IgD-negative memory B cell (primary cell): ENCODE measurements around the gene MGARP. TPM values are rescaled to one million over a fixed set of nuclear protein-coding genes. Genes with fewer than 3 reads are reported as not detected.

Experiments
- polyA plus RNA-seq: library from polyadenylated mRNA; unstranded; fragments of 300-500 nt; fragmentation: Illumina TruSeq; gene quantifications from one replicate; pipeline ENCODE4 v1.2.3, GENCODE V29; 2021

Gene MGARP
- polyA plus RNA-seq, 1 donor from 2014 or later, result 0.19 TPM

Other genes with a start within 250 kb of the MGARP start
- 33.7 TPM for gene ELF2, start 103.0 kb downstream of the MGARP start, polyA plus RNA-seq
- gene NAA15, start 21.3 kb upstream of the MGARP start, polyA plus RNA-seq, result 38.9 TPM
- 107 TPM for gene NDUFC1, start 22.3 kb upstream of the MGARP start, polyA plus RNA-seq
- 8.4 TPM for gene RAB33B, start 173.9 kb upstream of the MGARP start, polyA plus RNA-seq